Suprapubic skin (tissue), 4 donors: ENCODE results near the gene GPC4.

ENCODE experiments used
- EP300 ChIP-seq: sonication (generic); formaldehyde crosslinking; IDR thresholded peaks from one replicate; pipeline ENCODE4 v1.6.1; 2017; ENCODE audit warnings: antibody characterized with exemption
- POLR2A ChIP-seq, 2 donors: fragments of 450-650 bp; IDR thresholded peaks; one replicate each; pipeline ENCODE4 v1.6.1; 2017; ENCODE audit warnings: antibody characterized with exemption in 2 of 2, mild to moderate bottlenecking in 2 of 2, moderate library complexity in 2 of 2
- POLR2AphosphoS5 ChIP-seq, 3 donors: sonication (generic); formaldehyde crosslinking; IDR thresholded peaks; one replicate each; pipeline ENCODE4 v1.6.1; 2017; ENCODE audit warnings: antibody characterized with exemption in 3 of 3
- TF ChIP-seq, protein P1 (sequence below), 2 donors: fragments of 200-600 bp in 1 of 2; fragments of 450-650 bp in 1 of 2; sonication (generic) in 1 of 2; IDR thresholded peaks; one replicate each; pipeline ENCODE4 v1.5.1; 2016 to 2019; ENCODE audit warnings: antibody characterized with exemption in 2 of 2, mild to moderate bottlenecking in 1 of 2, moderate library complexity in 1 of 2

DNA sequence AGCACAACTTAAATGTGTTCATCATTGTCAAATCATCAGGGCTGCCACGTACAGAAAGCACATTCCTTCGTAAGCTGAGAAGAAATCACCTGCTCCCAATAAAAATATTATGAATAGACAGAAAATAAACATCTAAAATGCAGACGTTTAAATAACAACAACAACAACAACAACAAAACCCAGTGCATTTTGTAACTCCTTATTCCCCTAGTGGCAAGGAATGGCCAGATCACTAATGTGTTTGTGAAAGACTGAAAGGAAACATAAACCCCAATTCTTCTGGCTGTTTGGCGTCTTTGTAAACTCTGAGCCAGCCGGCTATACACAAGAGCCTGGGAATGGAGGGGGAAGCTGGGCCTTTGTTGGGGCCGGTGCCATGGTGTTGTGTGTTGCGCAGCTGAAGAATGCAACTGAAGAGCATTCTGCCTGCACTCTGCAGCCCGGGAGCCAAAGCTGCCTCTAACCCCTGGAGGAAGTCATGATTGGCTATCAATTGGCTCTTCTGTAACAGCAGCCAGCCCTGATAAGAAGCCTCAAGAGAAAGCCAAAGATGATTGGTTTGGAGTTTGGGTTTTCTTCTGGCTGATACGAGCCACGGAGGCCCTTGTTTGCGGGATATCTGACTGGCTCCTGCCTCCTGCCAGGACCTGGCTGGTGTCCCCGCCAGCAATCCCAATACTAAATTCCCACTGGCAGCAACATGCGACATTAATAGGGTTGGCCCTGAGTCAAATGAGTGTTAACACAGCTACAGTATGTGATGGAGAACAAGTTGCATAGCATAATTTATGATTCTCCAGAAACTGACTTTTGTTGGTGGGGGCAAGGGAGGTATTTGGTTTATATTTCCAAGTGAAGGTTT lies 107.4 kb downstream of the GPC4 start:
- TF ChIP-seq, protein P1, sequence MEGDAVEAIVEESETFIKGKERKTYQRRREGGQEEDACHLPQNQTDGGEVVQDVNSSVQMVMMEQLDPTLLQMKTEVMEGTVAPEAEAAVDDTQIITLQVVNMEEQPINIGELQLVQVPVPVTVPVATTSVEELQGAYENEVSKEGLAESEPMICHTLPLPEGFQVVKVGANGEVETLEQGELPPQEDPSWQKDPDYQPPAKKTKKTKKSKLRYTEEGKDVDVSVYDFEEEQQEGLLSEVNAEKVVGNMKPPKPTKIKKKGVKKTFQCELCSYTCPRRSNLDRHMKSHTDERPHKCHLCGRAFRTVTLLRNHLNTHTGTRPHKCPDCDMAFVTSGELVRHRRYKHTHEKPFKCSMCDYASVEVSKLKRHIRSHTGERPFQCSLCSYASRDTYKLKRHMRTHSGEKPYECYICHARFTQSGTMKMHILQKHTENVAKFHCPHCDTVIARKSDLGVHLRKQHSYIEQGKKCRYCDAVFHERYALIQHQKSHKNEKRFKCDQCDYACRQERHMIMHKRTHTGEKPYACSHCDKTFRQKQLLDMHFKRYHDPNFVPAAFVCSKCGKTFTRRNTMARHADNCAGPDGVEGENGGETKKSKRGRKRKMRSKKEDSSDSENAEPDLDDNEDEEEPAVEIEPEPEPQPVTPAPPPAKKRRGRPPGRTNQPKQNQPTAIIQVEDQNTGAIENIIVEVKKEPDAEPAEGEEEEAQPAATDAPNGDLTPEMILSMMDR (IDR thresholded peaks at IDR 0.05), result no peak
- no peak for TF ChIP-seq POLR2AphosphoS5 (IDR thresholded peaks at IDR 0.05)
- TF ChIP-seq POLR2A (IDR thresholded peaks at IDR 0.05), result no peak
- no peak for TF ChIP-seq EP300
